Activated CD4-positive, alpha-beta memory T cell treated with anti-CD3 and anti-CD28 coated beads for 36 hours (primary cell): ENCODE data around the gene FBXO33. TPM values are rescaled to one million over a fixed set of nuclear protein-coding genes. Genes with fewer than 3 reads are reported as not detected.

Experiments
- CTCF ChIA-PET: fragments of 350-600 bp; sonication (Branson Sonifier 250); formaldehyde crosslinking; loops from one replicate; lab custom pipeline; 2021; ENCODE audit warnings: antibody characterized with exemption, inconsistent platforms; lab: Charles Lee
- POLR2A ChIA-PET: fragments of 350-600 bp; sonication (Branson Sonifier 250); formaldehyde crosslinking; loops from one replicate; lab custom pipeline; 2021; ENCODE audit warnings: antibody characterized with exemption; lab: Charles Lee
- DNase-seq: peaks from one replicate; pipeline ENCODE4 v3.0.0-alpha.2; 2020
- H3K27ac Mint-ChIP-seq: one replicate; pipeline ENCODE4 v1.8.0; 2021; ENCODE audit warnings: mixed read lengths
- H3K27me3 Mint-ChIP-seq: one replicate; pipeline ENCODE4 v1.8.0; 2021; ENCODE audit warnings: mixed read lengths
- H3K36me3 Mint-ChIP-seq: one replicate; pipeline ENCODE4 v1.8.0; 2021; ENCODE audit warnings: mixed read lengths
- H3K4me1 Mint-ChIP-seq: one replicate; pipeline ENCODE4 v1.8.0; 2021; ENCODE audit warnings: low read depth, mixed read lengths
- H3K4me3 Mint-ChIP-seq: one replicate; pipeline ENCODE4 v1.8.0; 2021; ENCODE audit warnings: mild to moderate bottlenecking, mixed read lengths
- H3K9me3 Mint-ChIP-seq: one replicate; pipeline ENCODE4 v1.8.0; 2021; ENCODE audit warnings: mixed read lengths
- intact Hi-C: fragments of 100-400 bp; cut with micrococcal nuclease; formaldehyde crosslinking; loops from one replicate; pipeline ENCODE4 v1.15.1; 2023
- total RNA-seq, 2 experiments: library from RNA; stranded (reverse); gene quantifications; one replicate each; pipeline ENCODE4 v1.2.3, GENCODE V29; 2021

The FBXO33 gene
- total RNA-seq, 2 experiments from 2014 or later: 17.4 to 18.8 TPM

- no peak for DNase-seq
- Mint-ChIP-seq H3K4me1 (peaks cover 13% of the 10 kb centered on the region), H3K4me3 (no peak overlapping the region), H3K36me3 (peaks cover 9% of the 10 kb centered on the region), H3K9me3 (no peaks in the 10 kb centered on the region), H3K27ac (no peak overlapping the region), H3K27me3 (no peaks in the 10 kb centered on the region)
- intact Hi-C loops: loop anchor here (5.0 kb wide), 1 partner anchor 36 kb away; the partner anchor contains the start of gene FBXO33
- POLR2A ChIA-PET: no interaction called here
- CTCF ChIA-PET: interaction anchor here (1.0 kb wide), 1 partner anchor 30 kb away, joined by 4 read pairs; no protein-coding TSS in a partner anchor
Observed at GRCh38 chr14:39396448-39396847, 35.8 kb downstream of the FBXO33 start.

- Mint-ChIP-seq H3K9me3 (no peaks in the 10 kb centered on the region), H3K4me3 (no peak overlapping the region), H3K36me3 (peaks cover 9% of the 10 kb centered on the region), H3K4me1 (peaks cover 13% of the 10 kb centered on the region), H3K27ac (peak overlapping the region; percentile 60), H3K27me3 (no peaks in the 10 kb centered on the region)
- POLR2A ChIA-PET: no interaction called here
- intact Hi-C loops: loop anchor here (5.0 kb wide), 1 partner anchor 37 kb away; the partner anchor contains the start of gene FBXO33
- CTCF ChIA-PET: interaction anchor here (0.6 kb wide), 1 partner anchor 869 kb away, joined by 3 read pairs; no protein-coding TSS in a partner anchor
- DNase-seq: peak; percentile 30
Observed at GRCh38 chr14:39395555-39396254, 36.5 kb downstream of the FBXO33 start.

GRCh38 chr14:39393289-39393688 lies 38.9 kb downstream of the FBXO33 start:
- ChIA-PET CTCF (interaction anchor here (1.1 kb wide), 1 partner anchor 162 kb away, joined by 3 read pairs; no protein-coding TSS in a partner anchor), POLR2A (no interaction called here)
- peaks cover 15% of the 10 kb centered on the region for H3K4me1 Mint-ChIP-seq
- H3K9me3 Mint-ChIP-seq: no peaks in the 10 kb centered on the region
- H3K27ac Mint-ChIP-seq: no peak overlapping the region
- peaks cover 6% of the 10 kb centered on the region for H3K36me3 Mint-ChIP-seq
- no peaks in the 10 kb centered on the region for H3K27me3 Mint-ChIP-seq
- no peak for DNase-seq
- H3K4me3 Mint-ChIP-seq: no peak overlapping the region
- intact Hi-C loops: no loop called here

- ChIA-PET CTCF (no interaction called here), POLR2A (interaction anchor here (0.7 kb wide), 1 partner anchor 273 kb away, joined by 3 read pairs; no protein-coding TSS in a partner anchor)
- DNase-seq: no peak
- Mint-ChIP-seq H3K27me3 (no peaks in the 10 kb centered on the region), H3K4me1 (peaks cover 24% of the 10 kb centered on the region), H3K9me3 (no peaks in the 10 kb centered on the region), H3K27ac (no peak overlapping the region), H3K4me3 (no peak overlapping the region), H3K36me3 (no peaks in the 10 kb centered on the region)
- intact Hi-C loops: no loop called here
Observed at GRCh38 chr14:39384177-39384576, 48.1 kb downstream of the FBXO33 start.

GRCh38 chr14:39383741-39384140 lies 48.5 kb downstream of the FBXO33 start:
- no peak overlapping the region for H3K27ac Mint-ChIP-seq

GRCh38 chr14:39383026-39383660 lies 49.1 kb downstream of the FBXO33 start:
- ChIA-PET POLR2A (interaction anchor here (0.7 kb wide), 1 partner anchor 272 kb away, joined by 3 read pairs; no protein-coding TSS in a partner anchor), CTCF (interaction anchor here (0.9 kb wide), 1 partner anchor 213 kb away, joined by 3 read pairs; the partner anchor contains the start of gene TRAPPC6B)
- intact Hi-C loops: loop anchor here (1.0 kb wide), 3 partner anchors 49 to 280 kb away; partner anchors contain the start of genes FBXO33 and SEC23A
- Mint-ChIP-seq H3K27ac (no peak overlapping the region), H3K9me3 (no peaks in the 10 kb centered on the region), H3K4me1 (peaks cover 24% of the 10 kb centered on the region), H3K4me3 (no peak overlapping the region), H3K36me3 (no peaks in the 10 kb centered on the region), H3K27me3 (no peaks in the 10 kb centered on the region)
- no peak for DNase-seq

More at GRCh38 chr14:39383741-39384140, 48.5 kb downstream of the FBXO33 start:
- POLR2A ChIA-PET: interaction anchor here (0.7 kb wide), 1 partner anchor 273 kb away, joined by 3 read pairs; no protein-coding TSS in a partner anchor
- H3K36me3 Mint-ChIP-seq: no peaks in the 10 kb centered on the region
- H3K9me3 Mint-ChIP-seq: no peaks in the 10 kb centered on the region
- no peaks in the 10 kb centered on the region for H3K27me3 Mint-ChIP-seq
- H3K4me3 Mint-ChIP-seq: no peak overlapping the region
- DNase-seq: no peak
- peaks cover 24% of the 10 kb centered on the region for H3K4me1 Mint-ChIP-seq
- CTCF ChIA-PET: interaction anchor here (0.9 kb wide), 1 partner anchor 213 kb away, joined by 3 read pairs; the partner anchor contains the start of gene TRAPPC6B
- intact Hi-C loops: loop anchor here (1.0 kb wide), 3 partner anchors 49 to 280 kb away; partner anchors contain the start of genes FBXO33 and SEC23A

- intact Hi-C loops: no loop called here
- H3K36me3 Mint-ChIP-seq: no peaks in the 10 kb centered on the region
- H3K4me1 Mint-ChIP-seq: peaks cover 24% of the 10 kb centered on the region
- no peaks in the 10 kb centered on the region for H3K27me3 Mint-ChIP-seq
- CTCF ChIA-PET: no interaction called here
- POLR2A ChIA-PET: no interaction called here
- H3K4me3 Mint-ChIP-seq: no peak overlapping the region
- H3K27ac Mint-ChIP-seq: no peak overlapping the region
- H3K9me3 Mint-ChIP-seq: no peaks in the 10 kb centered on the region
- DNase-seq: no peak
Observed at GRCh38 chr14:39382463-39382862, 49.8 kb downstream of the FBXO33 start.

- Mint-ChIP-seq H3K9me3 (no peaks in the 10 kb centered on the region), H3K27ac (no peak overlapping the region), H3K4me1 (peaks cover 30% of the 10 kb centered on the region), H3K27me3 (no peaks in the 10 kb centered on the region), H3K36me3 (no peaks in the 10 kb centered on the region), H3K4me3 (no peak overlapping the region)
- CTCF ChIA-PET: interaction anchor here (1.3 kb wide), 1 partner anchor 13 kb away, joined by 3 read pairs; no protein-coding TSS in a partner anchor
- intact Hi-C loops: no loop called here
- POLR2A ChIA-PET: no interaction called here
- no peak for DNase-seq
Observed at GRCh38 chr14:39381366-39381765, 50.9 kb downstream of the FBXO33 start.

GRCh38 chr14:39376667-39377403 lies 55.4 kb downstream of the FBXO33 start:
- intact Hi-C loops: no loop called here
- Mint-ChIP-seq H3K9me3 (no peaks in the 10 kb centered on the region), H3K4me3 (no peak overlapping the region), H3K27ac (no peak overlapping the region), H3K27me3 (no peaks in the 10 kb centered on the region), H3K4me1 (peaks cover 6% of the 10 kb centered on the region), H3K36me3 (no peaks in the 10 kb centered on the region)
- ChIA-PET CTCF (interaction anchor here (0.6 to 0.8 kb wide), 3 partner anchors 75 to 1179 kb away, joined by 3 to 4 read pairs (median 3); no protein-coding TSS in a partner anchor), POLR2A (no interaction called here)
- no peak for DNase-seq

GRCh38 chr14:39374851-39375250 lies 57.4 kb downstream of the FBXO33 start:
- ChIA-PET POLR2A (no interaction called here), CTCF (interaction anchor here (0.8 to 0.9 kb wide), 2 partner anchors 52 to 359 kb away, joined by 3 to 4 read pairs; no protein-coding TSS in a partner anchor)
- Mint-ChIP-seq H3K27me3 (no peaks in the 10 kb centered on the region), H3K4me3 (no peak overlapping the region), H3K27ac (no peak overlapping the region), H3K4me1 (peaks cover 6% of the 10 kb centered on the region), H3K9me3 (no peaks in the 10 kb centered on the region), H3K36me3 (peaks cover 6% of the 10 kb centered on the region)
- DNase-seq: no peak
- intact Hi-C loops: no loop called here

GRCh38 chr14:39372656-39373055 lies 59.6 kb downstream of the FBXO33 start:
- Mint-ChIP-seq H3K27me3 (no peaks in the 10 kb centered on the region), H3K4me1 (peaks cover 6% of the 10 kb centered on the region), H3K4me3 (no peak overlapping the region), H3K9me3 (no peaks in the 10 kb centered on the region), H3K27ac (no peak overlapping the region), H3K36me3 (peaks cover 6% of the 10 kb centered on the region)
- intact Hi-C loops: no loop called here
- no peak for DNase-seq
- ChIA-PET POLR2A (no interaction called here), CTCF (no interaction called here)
